NCI-H526 treated with DMSO at 0.1 percent for 48 hours (cell line): Measurements from ENCODE around the gene GRK5.
A peak's percentile ranks its signal among the peaks of the same experiment; 100 is the strongest.
"Not testable (repeated sequence)": the region's sequence is repeated elsewhere in the genome, so short reads cannot be mapped to it uniquely, and the experiment has no call there.

ENCODE experiments used
- DNase-seq: peaks from one replicate; lab custom pipeline; 2025; lab: John Stamatoyannopoulos, UW

GRK5 gene

DNA sequence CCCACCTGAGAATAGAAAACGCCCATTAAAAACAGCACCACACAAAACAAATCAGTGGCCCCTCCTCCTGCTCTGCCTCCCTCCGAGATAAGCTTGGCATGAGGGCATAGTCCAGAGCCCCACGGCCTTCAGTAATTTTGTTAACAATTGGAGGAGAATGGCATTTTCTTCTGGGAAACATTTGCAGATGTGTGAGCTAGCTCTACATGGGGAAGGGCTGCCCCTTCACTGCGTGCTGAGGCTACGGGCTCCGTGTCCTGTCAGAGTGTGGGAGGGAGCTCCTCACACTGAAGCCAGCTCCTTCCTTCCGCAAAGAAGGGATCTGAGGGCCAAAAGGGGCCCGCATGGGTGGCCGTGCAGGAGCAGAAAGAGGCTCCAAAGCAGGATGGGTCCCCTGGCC, 15.2 kb downstream of the GRK5 start:
- DNase-seq: no peak

DNA sequence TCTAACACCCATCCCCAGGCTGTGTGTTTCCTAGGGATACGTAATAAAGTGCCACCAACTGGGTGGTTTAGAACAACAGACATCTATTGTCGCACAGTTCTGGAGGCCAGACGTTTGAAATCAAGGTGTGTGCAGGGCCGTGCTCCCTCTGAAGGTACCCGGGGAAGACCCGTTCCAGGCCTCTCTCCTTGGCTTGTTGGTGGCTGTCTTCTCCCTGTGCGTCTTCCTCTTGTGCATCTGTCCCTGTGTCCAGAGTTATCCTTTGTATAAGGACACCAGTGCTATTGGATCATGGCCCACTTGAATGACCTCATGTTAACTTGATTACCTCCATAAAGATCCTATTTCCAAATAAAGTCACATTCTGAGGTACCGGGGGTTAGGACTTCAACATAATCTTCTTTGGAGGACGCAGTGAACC, 15.6 kb downstream of the GRK5 start:
- DNase-seq: peak; percentile 36

DNA sequence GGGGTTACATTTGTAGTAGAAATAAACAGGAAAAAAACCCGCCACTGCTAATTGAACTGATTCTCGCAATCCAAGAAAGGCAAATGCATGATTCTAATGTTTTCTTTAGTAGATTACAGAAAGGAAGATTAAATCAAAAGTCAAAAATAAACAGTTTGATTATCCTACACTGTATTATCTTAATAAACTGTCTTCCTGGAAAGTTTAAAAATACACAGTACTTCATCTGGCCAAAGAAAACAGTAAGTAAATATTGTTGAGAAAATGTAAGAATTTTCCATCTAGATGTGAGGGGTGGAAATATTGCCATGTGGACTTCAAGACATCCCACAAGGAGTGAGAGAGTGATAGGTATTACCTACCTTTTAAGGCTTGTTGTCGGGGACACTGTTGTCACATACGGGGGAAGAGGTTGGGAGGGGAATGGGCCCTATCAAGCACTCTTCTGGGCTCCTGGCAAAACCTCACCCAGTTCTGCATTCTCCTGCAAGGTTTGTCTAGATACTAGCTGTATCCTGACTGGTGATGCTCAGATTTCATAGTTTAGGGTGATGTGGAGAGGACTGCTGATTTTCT, 17.8 kb downstream of the GRK5 start:
- no peak for DNase-seq

DNA sequence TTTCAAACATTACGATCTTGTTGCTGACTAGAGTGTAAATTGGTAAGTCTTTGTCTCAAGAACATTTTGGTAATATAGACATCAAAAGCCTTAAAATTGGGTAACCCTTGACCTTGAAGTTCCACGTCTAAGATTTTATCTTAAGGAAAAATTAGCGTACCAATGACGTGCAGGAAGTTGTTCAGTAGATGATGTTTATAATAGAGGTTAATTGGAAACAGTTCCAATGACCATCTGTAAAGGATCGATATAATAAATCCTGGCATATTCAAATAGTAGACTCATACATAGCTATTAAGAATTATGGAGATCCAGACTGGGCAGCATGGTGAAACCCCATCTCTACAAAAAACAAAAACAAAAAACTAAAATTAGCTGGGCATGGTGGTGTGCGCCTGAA, 20.5 kb downstream of the GRK5 start:
- DNase-seq: no peak

DNA sequence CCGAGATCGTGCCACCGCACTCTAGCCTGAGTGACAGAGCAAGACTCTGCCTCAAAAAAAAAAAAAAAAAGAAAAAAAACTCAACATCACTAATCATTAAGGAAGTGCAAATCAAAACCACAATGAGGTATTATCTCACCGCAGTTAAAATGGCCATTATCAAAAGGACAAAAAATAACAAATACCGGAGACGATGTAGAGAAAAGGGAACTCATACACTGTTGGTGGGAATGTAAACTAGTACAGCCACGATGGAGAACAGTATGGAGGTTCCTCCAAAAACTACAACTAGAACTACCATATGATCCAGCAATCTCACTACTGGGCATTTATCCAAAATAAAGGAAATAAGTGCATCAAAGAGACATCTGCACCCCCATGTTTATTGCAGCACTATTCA, 24.3 kb downstream of the GRK5 start:
- no peak for DNase-seq

DNA sequence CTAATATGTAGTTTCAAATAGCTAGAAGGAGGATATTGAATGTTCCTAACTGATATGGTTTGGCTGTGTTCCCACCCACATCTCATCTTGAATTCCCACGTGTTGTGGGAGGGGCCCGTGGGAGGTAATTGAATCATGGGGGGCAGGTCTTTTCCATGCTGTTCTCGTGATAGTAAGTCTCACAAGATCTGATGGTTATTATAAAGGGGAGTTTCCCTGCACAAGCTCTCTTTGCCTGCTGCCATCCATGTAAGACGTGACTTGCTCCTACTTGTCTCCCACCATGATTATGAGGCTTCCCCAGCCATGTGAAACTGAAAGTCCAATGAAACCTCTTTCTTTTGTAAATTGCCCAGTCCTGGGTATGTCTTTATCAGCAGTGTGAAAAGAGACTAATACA, 25.1 kb downstream of the GRK5 start:
- DNase-seq: not testable (repeated sequence)

DNA sequence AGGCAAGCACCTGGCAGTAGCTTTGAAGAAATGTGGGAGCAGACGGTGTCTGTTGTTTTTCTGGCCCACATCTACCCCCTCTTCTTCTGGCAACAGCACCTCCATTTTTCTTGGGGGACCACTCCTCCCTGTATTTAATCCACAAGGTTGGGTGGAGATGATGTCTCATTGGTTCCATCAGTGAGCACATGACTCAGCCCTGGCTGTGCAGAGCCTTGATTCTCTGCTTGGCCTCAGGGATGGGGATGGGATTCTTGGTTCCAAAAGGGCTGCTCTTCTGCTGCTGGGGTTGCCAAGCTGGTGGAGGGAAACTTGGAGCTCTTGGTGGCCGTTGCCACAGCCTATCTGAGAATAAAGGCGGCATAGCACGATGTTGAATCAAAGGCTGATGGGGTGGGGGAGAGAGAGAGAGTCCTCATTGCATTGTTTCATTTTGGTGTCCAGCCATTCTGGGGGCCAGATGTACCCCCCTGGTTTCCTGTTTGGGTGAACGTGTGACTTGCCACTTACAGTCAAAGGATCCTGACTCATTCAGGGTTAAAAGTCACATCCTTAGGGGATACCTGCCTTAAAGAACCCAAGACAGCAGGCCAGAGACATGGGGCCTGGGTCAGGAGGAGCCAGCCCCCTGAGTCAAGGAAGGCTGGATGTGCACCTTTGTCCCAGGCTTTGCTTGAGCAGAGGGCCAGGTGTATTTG, 25.9 kb downstream of the GRK5 start:
- no peak for DNase-seq

DNA sequence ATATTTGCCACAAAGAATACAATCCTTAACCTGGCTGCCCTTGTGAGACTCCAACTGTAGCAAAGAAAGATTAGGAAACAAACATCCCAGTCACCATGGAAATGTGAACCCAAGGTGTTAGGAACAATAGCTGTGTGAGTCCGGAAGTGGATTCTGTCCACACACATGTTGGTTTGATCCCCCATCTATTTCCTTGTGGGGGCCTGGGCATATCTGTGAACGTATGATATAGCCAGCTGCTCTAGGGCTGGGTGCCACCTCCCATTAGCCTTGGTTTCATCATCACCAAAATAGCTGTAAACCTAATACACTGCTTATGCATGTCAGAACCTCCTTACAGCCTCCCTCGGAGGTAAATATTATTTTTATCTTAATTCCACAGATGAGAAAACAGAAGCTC, 26.4 kb downstream of the GRK5 start:
- DNase-seq: no peak

DNA sequence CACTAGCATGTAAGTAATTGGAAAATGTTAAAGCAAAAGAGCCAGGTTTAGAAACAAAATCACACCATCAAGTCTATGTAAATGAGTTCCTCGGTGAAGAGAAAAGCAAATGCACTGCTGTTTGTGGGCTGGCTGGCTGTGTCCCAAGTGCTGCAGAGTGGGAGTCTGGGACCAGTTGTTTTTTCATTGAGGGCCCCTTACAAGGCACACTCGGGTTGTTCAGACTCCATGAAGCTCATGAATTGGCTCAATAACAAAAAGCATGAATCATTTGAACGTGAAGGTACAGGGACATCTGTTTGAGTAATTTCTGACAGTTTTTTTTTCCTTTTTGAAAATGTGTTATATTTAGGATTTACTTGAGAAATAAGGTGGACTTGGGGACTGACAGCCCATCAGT, 28.0 kb downstream of the GRK5 start:
- no peak for DNase-seq

DNA sequence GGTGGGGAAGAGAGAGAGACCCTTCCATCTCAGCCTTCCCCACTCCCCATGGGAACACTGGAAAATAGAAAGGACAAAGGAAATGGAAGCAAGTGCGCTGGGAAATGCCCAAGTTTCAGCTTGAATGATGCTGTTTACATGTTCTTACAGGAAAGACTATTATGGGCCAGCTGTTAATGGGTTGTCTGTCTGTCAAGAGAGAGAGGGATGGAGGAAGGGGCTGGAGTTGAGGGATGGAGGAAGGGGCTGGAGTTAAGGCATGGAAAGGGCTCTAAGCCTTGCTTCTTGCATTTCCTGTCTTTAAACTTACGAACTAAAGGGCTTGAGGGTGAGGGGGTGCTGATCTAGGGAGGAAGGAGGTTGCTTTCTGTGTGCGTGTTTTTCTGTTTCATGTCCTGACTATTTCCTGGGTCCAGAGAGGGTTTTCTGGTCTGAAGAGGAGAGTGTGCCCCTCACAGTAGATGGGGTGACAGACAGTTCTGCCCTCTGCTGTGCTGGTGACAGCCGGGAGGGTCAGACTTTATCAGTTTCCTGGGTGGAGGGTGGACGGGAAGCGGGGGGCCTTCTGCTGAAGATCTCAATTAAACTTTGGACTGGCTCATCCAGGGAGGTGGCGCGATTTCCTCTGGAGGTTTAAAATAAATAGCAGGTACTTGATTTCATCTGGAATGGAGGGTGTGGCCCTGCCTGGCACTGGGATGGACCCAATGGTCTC, 30.5 kb downstream of the GRK5 start:
- DNase-seq: no peak

DNA sequence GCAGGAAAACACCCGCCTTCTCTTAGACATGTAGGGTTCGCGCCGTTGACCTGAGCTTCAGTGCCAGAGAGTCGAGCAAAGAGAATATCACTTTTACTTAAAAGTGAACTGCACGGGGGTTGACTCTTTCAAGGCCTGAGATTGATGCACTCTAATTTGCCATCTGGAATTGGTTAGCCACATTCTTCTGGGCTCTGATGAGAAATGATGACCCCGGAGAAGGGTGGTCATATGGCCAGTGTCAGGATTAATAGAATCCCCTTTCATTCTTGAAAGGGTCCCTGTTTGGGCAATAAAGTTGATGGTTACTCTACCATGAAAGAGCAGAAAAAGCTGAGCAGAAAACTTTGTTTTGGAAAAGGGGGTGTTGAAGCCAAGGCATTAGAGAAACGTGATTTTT, 31.2 kb downstream of the GRK5 start:
- DNase-seq: no peak

DNA sequence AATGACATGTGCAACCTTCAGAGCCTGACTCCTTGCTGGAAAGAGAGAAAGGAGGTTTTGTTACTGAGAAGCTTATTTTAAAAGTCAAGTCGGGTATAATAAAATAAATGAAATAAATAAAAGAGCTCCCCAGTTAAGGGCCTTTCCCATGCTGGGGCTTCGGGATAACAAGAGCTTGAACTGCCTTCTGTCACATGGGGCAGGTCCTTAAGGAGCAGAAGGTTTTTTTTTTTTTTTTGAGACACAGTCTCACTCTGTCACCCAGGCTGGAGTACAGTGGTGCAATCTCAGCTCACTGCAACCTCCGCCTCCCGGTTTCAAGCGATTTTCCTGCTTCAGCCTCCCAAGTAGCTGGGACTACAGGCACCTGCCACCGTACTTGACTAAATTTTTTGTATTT, 31.6 kb downstream of the GRK5 start:
- not testable (repeated sequence) for DNase-seq

DNA sequence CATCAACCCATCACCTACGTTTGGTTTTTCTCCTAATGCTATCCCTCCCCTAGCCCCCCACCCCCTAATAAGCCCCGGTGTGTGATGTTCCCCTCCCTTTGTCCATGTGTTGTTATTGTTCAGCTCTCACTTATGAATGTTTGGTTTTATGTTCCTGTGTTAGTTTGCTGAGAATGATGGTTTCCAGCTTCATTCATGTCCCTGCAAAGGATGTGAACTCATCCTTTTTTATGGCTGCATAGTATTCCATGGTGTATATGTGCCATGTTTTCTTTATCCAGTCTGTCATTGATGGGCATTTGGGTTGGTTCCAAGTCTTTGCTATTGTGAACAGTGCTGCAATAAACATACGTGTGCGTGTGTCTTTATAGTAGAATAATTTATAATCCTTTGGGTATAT, 32.3 kb downstream of the GRK5 start:
- DNase-seq: not testable (repeated sequence)

DNA sequence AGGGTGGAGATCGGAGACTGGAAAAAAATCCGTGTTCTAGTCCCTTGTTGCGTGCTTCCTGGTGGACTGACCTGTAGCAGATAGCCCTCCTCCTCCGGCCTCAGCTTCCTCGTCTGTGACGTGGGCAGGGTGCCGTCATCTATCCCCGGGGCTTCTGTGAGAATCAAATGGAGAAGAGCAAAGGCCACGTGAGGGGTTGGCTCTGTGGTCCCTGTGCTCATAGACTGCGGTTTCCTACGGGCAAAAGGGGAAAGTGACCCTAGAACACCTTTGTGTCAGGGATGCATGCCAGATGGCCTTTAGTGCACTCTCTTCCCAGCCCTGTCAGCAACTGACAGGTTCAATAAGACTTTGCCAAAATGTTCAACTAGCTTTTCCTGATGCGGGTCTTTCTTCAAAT, 33.7 kb downstream of the GRK5 start:
- DNase-seq: no peak

DNA sequence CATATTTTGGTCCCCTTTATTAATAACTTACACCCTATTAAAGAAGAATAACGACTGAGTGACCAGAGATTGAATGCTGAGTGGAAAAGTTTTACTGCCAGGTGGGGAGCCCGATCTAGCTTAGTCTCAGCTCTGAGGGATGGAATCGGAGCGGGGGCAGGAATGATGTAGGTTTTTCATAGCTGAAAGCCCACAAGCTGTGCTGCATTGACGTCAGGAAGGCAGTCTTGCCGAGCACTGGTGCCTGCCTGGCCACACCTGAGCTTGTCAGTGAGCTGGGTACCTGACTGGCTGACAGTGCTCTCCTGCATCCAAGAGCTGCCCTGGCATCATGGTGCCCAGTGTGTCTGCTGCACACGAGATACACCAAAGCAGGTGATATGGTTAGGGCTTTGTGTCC, 34.8 kb downstream of the GRK5 start:
- no peak for DNase-seq

DNA sequence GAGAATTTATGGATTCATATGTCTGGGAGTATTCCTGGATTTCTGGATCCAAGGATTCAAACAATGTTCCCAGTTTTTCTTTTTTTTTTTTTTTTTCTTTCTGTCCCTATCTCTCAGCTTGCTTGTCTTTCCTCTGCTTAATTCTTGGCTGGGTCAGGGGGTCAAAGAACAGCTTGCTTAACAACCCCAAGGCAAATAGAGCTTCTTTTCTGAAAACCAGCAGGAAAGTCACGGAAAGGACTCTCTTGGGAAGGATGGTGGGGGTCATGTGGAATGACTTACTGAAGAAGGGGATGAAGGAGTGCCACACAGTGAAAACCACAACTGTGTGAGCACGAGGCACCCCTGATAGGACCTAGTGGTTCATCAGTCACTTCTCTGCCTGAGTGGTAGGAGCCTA, 36.1 kb downstream of the GRK5 start:
- no peak for DNase-seq

DNA sequence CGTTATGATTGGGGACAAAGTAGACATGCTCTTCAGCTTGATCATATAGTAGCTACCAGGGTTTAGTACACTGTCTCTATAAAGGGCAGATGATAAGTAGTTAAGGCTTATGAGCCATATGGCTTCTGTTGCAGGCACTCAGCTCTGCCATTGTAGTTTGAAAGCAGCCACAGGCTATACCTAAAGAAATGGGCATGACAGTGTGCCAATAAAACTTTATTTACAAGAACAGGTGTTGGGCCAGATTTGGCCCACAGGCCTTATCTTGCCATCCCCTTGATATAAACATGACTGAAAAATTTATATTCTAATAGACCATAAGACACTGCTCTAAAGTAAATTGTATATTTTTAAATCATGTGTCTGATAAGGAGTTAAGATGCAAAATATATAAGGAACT, 36.6 kb downstream of the GRK5 start:
- DNase-seq: no peak

DNA sequence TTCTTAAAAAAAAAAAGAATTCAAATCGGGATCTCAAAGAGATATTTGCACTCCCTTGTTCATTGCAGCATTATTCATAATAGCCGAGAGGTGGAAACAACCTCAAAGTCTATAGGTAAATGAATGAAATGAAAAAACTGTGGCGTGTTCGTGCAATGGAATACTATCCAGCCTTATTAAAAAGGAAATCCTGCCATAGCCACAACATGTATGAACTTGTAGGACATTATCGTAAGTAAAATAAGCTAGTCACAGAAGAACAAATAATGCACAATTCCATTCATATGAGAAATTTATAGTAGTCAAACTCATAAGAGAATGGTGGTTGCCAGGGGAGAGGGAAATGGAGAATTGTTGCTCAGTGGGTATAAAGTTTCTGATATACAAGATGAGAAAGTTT, 37.9 kb downstream of the GRK5 start:
- DNase-seq: peak; percentile 29

DNA sequence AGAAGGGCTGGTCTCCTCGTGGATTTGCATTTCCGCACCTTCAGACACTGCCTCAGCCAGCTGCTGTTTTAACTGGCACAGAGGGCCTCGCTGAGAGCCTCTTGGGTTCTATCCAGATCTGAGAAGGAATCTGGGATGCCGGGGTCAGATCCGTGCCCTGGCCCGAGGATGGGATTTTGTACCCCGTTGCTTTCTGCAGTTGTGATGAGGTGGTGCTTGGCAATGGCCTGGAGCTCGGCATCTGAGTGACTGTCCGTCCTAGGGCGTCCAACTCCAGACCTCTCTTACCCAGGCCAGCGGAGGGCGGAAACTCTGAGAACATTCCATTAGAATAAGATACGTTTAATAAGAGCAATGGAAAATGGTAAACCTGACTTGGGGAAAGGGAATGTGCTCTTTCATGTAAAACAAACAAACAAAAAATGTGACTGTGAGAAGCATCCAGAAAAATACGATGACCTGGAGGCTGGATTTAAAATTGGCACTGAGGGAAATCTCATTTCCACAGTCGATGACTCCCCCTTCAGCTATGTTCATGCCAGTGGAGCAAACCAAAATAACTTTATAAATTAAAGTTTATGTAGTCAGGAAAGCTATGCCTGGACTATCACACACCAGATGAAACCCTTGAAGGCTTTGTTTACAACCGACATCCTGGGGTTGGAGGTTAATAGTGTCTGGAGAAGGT, 39.6 kb downstream of the GRK5 start:
- no peak for DNase-seq

DNA sequence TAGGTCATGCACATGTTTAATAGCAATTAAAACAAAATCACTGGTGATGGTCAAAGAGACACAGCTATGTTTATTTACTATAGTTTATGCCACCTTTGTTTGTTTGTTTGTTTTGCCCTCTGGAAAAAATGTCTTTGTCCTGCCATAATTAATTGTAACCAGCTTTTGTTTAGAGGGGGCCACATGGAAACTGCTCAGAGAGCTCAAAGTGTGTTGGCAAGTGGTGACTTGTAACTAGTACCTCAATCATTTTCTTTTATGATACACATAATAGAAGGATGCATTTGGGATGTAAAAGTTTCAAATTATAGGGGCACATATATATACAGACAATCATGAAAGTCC, 40.2 kb downstream of the GRK5 start:
- DNase-seq: no peak

DNA sequence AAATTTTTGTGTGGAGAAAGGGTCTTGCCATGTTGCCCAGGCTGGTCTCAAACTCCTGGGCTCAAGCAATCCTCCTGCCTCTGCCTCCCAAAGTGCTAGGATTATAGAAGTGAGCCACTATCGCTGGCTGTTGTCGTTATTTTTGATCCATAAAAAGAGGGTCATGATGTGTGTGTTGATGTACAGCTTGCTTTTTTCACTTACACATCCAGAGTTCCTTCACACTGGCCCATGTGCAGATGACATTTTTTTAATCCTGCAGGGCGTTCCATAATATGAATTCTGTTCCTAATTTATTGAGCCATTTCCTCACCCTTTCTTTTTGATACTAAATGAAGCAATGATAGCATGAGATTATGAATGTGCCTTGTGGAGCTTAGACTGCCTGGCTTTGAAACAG, 40.8 kb downstream of the GRK5 start:
- no peak for DNase-seq

DNA sequence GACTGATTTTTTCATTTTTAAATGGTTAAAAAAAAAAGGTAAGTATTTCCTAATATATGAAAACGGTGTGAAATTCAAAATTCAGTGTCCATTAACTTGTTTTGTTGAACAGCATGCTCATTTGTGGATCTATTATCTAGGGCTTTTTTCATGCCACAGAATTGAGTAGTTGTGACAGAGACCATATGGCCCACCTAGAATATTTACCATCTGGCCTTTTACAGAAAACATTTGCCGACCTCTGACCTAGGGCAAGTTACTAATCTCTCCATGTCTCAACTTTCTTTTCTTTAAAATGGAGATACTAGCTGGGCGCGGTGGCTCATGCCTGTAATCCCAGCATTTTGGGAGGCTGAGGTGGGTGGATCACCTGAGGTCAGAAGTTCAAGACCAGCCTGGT, 41.3 kb downstream of the GRK5 start:
- no peak for DNase-seq

DNA sequence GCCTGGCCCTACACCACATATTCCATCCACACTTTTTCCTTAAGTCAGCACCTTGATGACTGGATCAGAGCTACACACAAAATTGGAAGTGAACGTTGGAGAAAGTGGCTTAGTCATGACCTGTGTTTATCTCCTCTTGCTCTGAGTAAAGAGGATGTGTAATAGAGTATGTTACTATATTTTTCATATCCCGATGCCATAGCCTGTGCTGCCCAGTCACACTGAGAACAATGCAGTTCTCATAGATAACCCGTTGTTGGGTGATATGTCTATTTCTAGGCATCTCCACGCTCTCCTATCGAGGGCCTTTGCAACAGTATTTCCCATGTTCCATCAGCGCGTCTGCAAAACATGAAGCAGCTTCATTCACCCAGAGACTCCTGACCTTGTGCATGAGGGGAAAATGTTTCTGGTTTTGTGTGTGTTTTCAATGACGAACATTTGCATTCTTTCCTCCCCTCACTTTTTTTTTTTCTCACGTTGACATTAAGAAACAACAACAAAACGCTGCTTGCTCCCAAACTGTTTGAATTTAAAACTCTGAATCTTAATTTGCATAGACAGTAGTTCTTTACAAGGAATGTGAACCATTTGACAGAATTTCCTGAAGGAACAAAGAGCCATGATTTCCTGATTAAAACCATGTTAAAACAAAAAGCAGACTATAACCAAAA, 43.4 kb downstream of the GRK5 start:
- peak; percentile 30 for DNase-seq
